Progenitor cell of endocrine pancreas (in vitro differentiated cells): ENCODE measurements around the gene HSF2BP. TPM values are rescaled to one million over a fixed set of nuclear protein-coding genes. Genes with fewer than 3 reads are reported as not detected.

Experiments used
- DNase-seq: peaks from one replicate; pipeline ENCODE4 v3.0.0; 2021; ENCODE audit warnings: low spot score; ENCODE audit not compliant: unreplicated experiment
- H3K27ac Mint-ChIP-seq: 2 replicates; pipeline ENCODE4 v1.8.0; 2021; ENCODE audit warnings: mild to moderate bottlenecking, moderate library complexity, mixed read lengths
- H3K27me3 Mint-ChIP-seq: 2 replicates; pipeline ENCODE4 v1.8.0; 2021; ENCODE audit warnings: mixed read lengths
- H3K36me3 Mint-ChIP-seq: 2 replicates; pipeline ENCODE4 v1.8.0; 2022; ENCODE audit warnings: mixed read lengths; ENCODE audit not compliant: insufficient read depth
- H3K4me1 Mint-ChIP-seq: 2 replicates; pipeline ENCODE4 v1.8.0; 2021; ENCODE audit warnings: low read depth, mixed read lengths
- H3K4me3 Mint-ChIP-seq: 2 replicates; pipeline ENCODE4 v1.8.0; 2021; ENCODE audit warnings: low read depth, mild to moderate bottlenecking, moderate library complexity, mixed read lengths
- H3K9me3 Mint-ChIP-seq: 2 replicates; pipeline ENCODE4 v1.8.0; 2021; ENCODE audit warnings: low read depth, mixed read lengths
- long read RNA-seq: library from polyadenylated mRNA; unstranded; transcript quantifications from one replicate; pipeline ENCODE4 v2.0.0, GENCODE V29; 2020
- total RNA-seq: library from RNA; stranded (reverse); gene quantifications from 2 replicates; pipeline ENCODE4 v1.2.1, GENCODE V29; 2021
- TF ChIP-seq, protein P1 (sequence below): fragments of 200-600 bp; sonication (generic); IDR thresholded peaks from one replicate; pipeline ENCODE4 v1.5.0; 2021; ENCODE audit warnings: antibody characterized with exemption, mild to moderate bottlenecking; ENCODE audit not compliant: unreplicated experiment

The HSF2BP gene
- total RNA-seq: 2.0 and 2.2 TPM in 2 replicates
- long read RNA-seq, transcript HSF2BP-201 (9 exons, 1,899 nt): major isoform, 5 of 10 reads
- long read RNA-seq, partial matches to known transcripts: 2 of 10 reads
- long read RNA-seq, other reads (novel, unspliced or antisense): 3 of 10 reads

DNA sequence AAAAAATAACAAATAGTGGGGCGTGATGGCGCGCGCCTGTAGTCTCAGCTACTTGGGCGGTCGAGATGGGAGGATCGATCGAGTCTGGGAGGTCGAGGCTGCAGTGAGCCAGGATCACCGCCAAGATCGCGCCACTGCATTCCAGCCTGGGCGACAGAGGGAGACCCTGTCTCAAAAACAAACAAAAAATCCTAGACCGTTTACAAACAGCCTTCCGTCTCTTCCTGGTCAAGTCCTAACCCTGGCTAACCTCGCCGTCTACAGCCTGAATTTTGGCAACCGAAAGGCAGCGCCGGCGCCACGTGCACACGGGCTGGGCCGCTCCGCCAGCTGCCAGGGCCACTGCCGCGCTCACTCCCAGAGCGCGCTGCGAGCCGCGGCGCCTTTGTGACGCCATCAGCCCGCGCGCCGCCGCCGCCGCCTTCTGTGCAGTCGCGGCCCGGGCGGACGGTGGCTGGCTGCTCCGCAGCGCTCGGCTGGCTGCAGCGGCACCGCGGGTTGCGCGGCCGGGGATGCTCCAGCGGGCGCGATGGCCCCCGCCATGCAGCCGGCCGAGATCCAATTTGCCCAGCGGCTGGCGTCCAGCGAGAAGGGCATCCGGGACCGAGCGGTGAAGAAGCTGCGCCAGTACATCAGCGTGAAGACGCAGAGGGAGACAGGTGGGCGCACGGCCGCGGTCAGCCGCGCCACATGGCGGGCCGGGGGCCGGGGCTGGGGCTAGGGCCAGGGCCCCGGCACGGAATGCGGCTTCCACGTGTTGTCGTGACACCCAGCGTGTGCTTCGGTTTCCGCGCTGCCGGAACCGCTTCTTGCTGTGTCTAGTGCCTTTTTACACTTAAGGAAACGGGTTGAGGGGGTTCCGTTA lies at the start of gene HSF2BP, which contains the start of gene RRP1B:
Gene HSF2BP, minus strand, starts transcription at position 353 of the 865 bp plus-strand sequence. CDS start 1,392 bp downstream, outside the sequence.
Gene RRP1B, plus strand, starts transcription at position 425 of the 865 bp plus-strand sequence. Its CDS starts 105 bp downstream, at position 530.
- H3K4me1 Mint-ChIP-seq: peaks cover 20% of the 10 kb centered on the region
- DNase-seq: peak; percentile 74
- H3K36me3 Mint-ChIP-seq: peaks cover 2% of the 10 kb centered on the region
- H3K27me3 Mint-ChIP-seq: no peaks in the 10 kb centered on the region
- H3K4me3 Mint-ChIP-seq: peak within 1 kb of the TSS; percentile 90
- TF ChIP-seq, protein P1, sequence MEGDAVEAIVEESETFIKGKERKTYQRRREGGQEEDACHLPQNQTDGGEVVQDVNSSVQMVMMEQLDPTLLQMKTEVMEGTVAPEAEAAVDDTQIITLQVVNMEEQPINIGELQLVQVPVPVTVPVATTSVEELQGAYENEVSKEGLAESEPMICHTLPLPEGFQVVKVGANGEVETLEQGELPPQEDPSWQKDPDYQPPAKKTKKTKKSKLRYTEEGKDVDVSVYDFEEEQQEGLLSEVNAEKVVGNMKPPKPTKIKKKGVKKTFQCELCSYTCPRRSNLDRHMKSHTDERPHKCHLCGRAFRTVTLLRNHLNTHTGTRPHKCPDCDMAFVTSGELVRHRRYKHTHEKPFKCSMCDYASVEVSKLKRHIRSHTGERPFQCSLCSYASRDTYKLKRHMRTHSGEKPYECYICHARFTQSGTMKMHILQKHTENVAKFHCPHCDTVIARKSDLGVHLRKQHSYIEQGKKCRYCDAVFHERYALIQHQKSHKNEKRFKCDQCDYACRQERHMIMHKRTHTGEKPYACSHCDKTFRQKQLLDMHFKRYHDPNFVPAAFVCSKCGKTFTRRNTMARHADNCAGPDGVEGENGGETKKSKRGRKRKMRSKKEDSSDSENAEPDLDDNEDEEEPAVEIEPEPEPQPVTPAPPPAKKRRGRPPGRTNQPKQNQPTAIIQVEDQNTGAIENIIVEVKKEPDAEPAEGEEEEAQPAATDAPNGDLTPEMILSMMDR: peak; percentile 4
- H3K27ac Mint-ChIP-seq: peak within 1 kb of the TSS; percentile 96
- no peaks in the 10 kb centered on the region for H3K9me3 Mint-ChIP-seq

DNA sequence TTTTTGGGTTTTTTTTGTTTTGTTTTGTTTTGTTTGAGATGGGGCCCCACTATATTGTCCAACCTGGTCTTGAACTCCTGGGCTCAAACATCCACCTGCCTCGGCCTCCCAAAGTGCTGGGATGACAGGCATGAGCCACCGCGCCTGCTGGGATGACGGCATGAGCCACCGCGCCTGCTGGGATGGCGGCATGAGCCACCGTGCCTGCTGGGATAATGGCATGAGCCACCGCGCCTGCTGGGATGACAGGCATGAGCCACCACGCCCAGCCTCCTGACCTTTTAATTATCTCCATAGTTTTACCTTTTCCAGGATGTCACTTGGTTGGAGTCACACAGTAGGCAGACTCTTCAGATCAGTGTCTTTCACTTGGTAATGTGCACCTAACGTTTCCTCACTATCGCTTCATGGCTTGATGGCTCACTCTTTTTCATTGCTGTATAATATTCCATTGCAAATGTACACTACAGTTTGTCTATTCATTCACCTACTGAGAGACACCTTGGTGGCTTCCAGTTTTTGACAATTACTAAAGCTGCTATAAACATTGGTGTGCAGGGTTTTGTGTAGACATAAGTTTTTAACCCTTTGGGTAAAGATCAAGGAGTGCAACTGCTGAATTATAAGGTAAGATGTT lies 49.6 kb upstream of the HSF2BP start:
- Mint-ChIP-seq H3K27me3 (no peaks in the 10 kb centered on the region), H3K27ac (peak overlapping the region; percentile 58), H3K36me3 (no peaks in the 10 kb centered on the region), H3K9me3 (no peaks in the 10 kb centered on the region), H3K4me3 (no peak overlapping the region), H3K4me1 (peaks cover 14% of the 10 kb centered on the region)
- TF ChIP-seq, protein P1: no peak
- no peak for DNase-seq

DNA sequence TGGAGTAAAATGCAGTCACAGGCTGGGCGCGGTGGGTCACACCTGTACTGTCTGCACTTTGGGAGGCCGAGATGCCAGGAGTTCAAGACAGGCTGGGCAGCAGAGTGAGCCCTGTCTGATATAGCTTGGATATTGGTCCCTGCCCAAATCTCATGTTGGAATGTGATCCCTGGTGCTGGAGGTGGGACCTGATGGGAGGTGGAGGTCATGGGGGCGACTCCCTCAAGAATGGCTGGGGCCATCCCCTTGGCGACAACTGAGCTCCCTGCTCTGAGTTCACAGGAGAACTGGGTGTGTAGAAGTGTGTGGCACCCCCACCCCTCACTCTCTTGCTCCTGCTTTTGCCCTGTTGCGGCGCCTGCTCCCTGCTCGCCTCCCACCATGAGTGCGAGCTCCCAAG lies 48.2 kb upstream of the HSF2BP start:
- H3K9me3 Mint-ChIP-seq: no peaks in the 10 kb centered on the region
- no peaks in the 10 kb centered on the region for H3K36me3 Mint-ChIP-seq
- TF ChIP-seq, protein P1: no peak
- H3K27me3 Mint-ChIP-seq: no peaks in the 10 kb centered on the region
- H3K27ac Mint-ChIP-seq: no peak overlapping the region
- no peak for DNase-seq
- no peak overlapping the region for H3K4me3 Mint-ChIP-seq
- peaks cover 18% of the 10 kb centered on the region for H3K4me1 Mint-ChIP-seq

DNA sequence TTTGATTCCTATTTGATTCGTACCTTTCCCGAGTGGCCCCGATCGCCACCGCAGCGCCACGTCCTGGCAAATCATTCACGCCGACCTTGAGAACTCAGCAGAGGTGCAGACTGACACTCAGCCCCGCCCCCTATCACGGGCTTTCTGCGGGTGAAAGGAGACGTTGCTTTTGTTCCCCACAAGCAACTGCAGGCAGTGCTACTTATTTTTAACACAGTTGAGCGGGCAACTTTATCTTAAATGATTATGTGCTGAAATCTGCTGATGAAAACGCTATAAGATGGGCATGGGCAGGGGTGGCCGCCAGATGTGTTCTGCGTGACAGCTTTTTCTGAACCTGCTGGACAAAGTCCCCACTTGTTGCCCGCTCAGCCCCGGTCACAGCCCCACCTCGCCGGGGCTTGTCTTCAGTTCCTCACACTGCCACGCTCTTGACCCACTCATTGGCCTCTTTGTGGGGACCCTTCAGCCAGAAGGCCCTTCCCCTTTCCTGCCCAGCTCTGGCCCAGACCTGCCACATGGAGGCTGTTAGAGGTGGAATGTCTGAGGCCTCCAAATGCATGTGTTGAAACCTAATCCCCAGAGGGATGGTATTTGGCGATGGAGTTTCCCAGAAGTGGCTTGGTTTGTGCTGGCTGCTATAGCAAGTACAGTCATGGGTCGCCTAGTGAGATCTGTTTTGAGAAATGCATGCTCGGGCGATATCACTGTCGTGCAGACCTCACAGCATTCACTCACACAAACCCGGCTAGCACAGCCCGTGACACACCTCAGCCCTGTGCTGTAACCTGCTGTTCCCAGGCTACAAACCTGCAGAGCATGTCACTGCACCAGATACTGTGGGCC lies 44.0 kb upstream of the HSF2BP start:
- no peaks in the 10 kb centered on the region for H3K36me3 Mint-ChIP-seq
- no peaks in the 10 kb centered on the region for H3K9me3 Mint-ChIP-seq
- H3K4me1 Mint-ChIP-seq: peaks cover 12% of the 10 kb centered on the region
- H3K27me3 Mint-ChIP-seq: no peaks in the 10 kb centered on the region
- no peak for DNase-seq
- H3K27ac Mint-ChIP-seq: peak overlapping the region; percentile 71
- TF ChIP-seq, protein P1: no peak
- H3K4me3 Mint-ChIP-seq: peak overlapping the region; percentile 3

DNA sequence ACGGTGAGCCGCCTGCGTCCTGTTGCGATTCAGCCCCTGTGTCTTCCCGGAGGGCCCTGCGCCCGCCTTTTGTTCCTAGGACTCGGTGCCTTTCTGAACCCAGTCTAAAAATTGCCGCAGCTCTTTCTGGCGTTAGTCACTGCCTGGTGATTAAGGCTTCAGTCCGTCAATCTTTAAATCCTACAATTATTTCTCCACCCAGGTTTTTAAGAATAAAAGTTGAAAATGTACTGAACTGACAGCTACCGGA lies 43.4 kb upstream of the HSF2BP start:
- Mint-ChIP-seq H3K4me1 (peaks cover 12% of the 10 kb centered on the region), H3K9me3 (no peaks in the 10 kb centered on the region), H3K27me3 (no peaks in the 10 kb centered on the region), H3K27ac (peak overlapping the region; percentile 11), H3K36me3 (no peaks in the 10 kb centered on the region), H3K4me3 (peak overlapping the region; percentile 3)
- TF ChIP-seq, protein P1: no peak
- no peak for DNase-seq
